Hippocampal formation (tissue), 2 donors: ENCODE results near the gene WSB1.
"Not testable (repeated sequence)": the region's sequence is repeated elsewhere in the genome, so short reads cannot be mapped to it uniquely, and the experiment has no call there.

Source experiments
- DNase-seq, 2 donors: peaks; one replicate each; lab custom pipeline; 2025; lab: John Stamatoyannopoulos, UW

Gene WSB1

GRCh38 chr17:27315796-27316465, 22.0 kb downstream of the WSB1 start:
- DNase-seq = no peak

GRCh38 chr17:27318228-27318627, 24.3 kb downstream of the WSB1 start:
- DNase-seq = no peak

GRCh38 chr17:27318633-27319032, 24.7 kb downstream of the WSB1 start:
- no peak for DNase-seq

- DNase-seq = peak; percentile 23 to 58
Observed at GRCh38 chr17:27319541-27320221, 25.8 kb downstream of the WSB1 start.

GRCh38 chr17:27320222-27320560, 26.3 kb downstream of the WSB1 start:
- DNase-seq = no peak

GRCh38 chr17:27321372-27321771, 27.5 kb downstream of the WSB1 start:
- no peak for DNase-seq

- DNase-seq = no peak
Observed at GRCh38 chr17:27322026-27322425, 28.1 kb downstream of the WSB1 start.

- DNase-seq = no peak
Observed at GRCh38 chr17:27322690-27323508, 29.0 kb downstream of the WSB1 start.

GRCh38 chr17:27323538-27324215, 29.8 kb downstream of the WSB1 start:
- no peak for DNase-seq

- DNase-seq = no peak
Observed at GRCh38 chr17:27324771-27325339, 30.9 kb downstream of the WSB1 start.

- no peak for DNase-seq
Observed at GRCh38 chr17:27326051-27326450, 32.1 kb downstream of the WSB1 start.

GRCh38 chr17:27326585-27326984, 32.7 kb downstream of the WSB1 start:
- no peak for DNase-seq

- DNase-seq = no peak
Observed at GRCh38 chr17:27327397-27327796, 33.5 kb downstream of the WSB1 start.

GRCh38 chr17:27327871-27328270, 34.0 kb downstream of the WSB1 start:
- DNase-seq = no peak

GRCh38 chr17:27328686-27329085, 34.8 kb downstream of the WSB1 start:
- DNase-seq = not testable (repeated sequence)

GRCh38 chr17:27329146-27329805, 35.4 kb downstream of the WSB1 start:
- no peak for DNase-seq

GRCh38 chr17:27332047-27332393, 38.1 kb downstream of the WSB1 start:
- DNase-seq = no peak

GRCh38 chr17:27332485-27333409, 38.8 kb downstream of the WSB1 start:
- peak; percentile 93 to 99 for DNase-seq

GRCh38 chr17:27333410-27333980, 39.6 kb downstream of the WSB1 start:
- no peak for DNase-seq

GRCh38 chr17:27336184-27336583, 42.3 kb downstream of the WSB1 start:
- DNase-seq = no peak
